SK-N-MC (cell line): ENCODE measurements around the gene LDAF1.
"Not testable (repeated sequence)": the region's sequence is repeated elsewhere in the genome, so short reads cannot be mapped to it uniquely, and the experiment has no call there.

ENCODE experiments used
- DNase-seq: peaks from one replicate; pipeline ENCODE4 v3.0.0-alpha.2; 2011; ENCODE audit warnings: low read depth, low spot score
- H3K27ac ChIP-seq: fragments of 200-600 bp; sonication (generic); 2 replicates; pipeline ENCODE4 v1.5.1; 2016; ENCODE audit warnings: mixed run types
- H3K36me3 ChIP-seq: fragments of 200-600 bp; sonication (generic); 2 replicates; pipeline ENCODE4 v1.6.1; 2017; ENCODE audit warnings: antibody characterized with exemption, low read length, mixed read lengths; ENCODE audit not compliant: insufficient read depth
- H3K4me3 ChIP-seq: fragments of 200-600 bp; sonication (generic); 2 replicates; pipeline ENCODE4 v1.5.1; 2016
- H3K9ac ChIP-seq: fragments of 200-600 bp; sonication (generic); 2 replicates; pipeline ENCODE4 v1.8.0; 2017; ENCODE audit warnings: mixed run types, mixed read lengths; ENCODE audit not compliant: insufficient read length
- H3K9me3 ChIP-seq: fragments of 200-600 bp; sonication (generic); 2 replicates; pipeline ENCODE4 v1.6.1; 2017; ENCODE audit warnings: low read depth, mild to moderate bottlenecking, antibody characterized with exemption, low read length, moderate library complexity, mixed read lengths
- EZH2 ChIP-seq: fragments of 200-600 bp; sonication (generic); IDR thresholded peaks from one replicate; pipeline ENCODE4 v1.6.1; 2017; ENCODE audit warnings: antibody characterized with exemption
- FOXP2 ChIP-seq: optimal IDR thresholded peaks from 2 replicates; pipeline ENCODE3; 2011; ENCODE audit warnings: mild to moderate bottlenecking, moderate library complexity; ENCODE audit not compliant: insufficient read depth; ENCODE audit errors: extremely low read length, control extremely low read depth
- POLR2AphosphoS5 ChIP-seq: IDR thresholded peaks from 2 replicates; pipeline ENCODE4 v1.6.1; 2012; ENCODE audit warnings: mild to moderate bottlenecking, low read depth, low read length, borderline replicate concordance

Gene LDAF1

DNA sequence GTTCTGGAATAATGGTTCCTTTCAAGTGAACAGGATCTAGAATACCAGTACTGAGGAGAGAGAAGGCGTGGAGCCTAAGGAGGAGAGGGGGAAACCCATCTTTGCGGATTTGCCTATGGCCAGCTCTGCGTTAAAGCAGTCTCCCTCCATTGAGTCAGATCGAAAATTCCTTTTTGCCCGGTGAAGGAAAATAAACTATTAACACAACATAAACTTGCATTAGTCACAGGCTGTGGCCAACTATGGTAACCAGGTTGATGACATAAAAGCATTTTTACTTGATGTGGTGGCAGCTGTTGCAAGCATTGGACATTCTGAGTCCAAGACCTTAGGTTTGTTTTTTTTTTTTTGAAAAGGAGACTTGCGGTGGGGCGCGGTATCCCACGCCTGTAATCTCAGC is 8.9 kb downstream of the LDAF1 start:
- Histone ChIP-seq H3K4me3 (no peak overlapping the region), H3K9ac (no peak overlapping the region), H3K27ac (no peak overlapping the region), H3K9me3 (no peaks in the 10 kb centered on the region), H3K36me3 (no peaks in the 10 kb centered on the region)
- no peak for TF ChIP-seq FOXP2
- TF ChIP-seq POLR2AphosphoS5: no peak
- no peak for TF ChIP-seq EZH2
- no peak for DNase-seq

DNA sequence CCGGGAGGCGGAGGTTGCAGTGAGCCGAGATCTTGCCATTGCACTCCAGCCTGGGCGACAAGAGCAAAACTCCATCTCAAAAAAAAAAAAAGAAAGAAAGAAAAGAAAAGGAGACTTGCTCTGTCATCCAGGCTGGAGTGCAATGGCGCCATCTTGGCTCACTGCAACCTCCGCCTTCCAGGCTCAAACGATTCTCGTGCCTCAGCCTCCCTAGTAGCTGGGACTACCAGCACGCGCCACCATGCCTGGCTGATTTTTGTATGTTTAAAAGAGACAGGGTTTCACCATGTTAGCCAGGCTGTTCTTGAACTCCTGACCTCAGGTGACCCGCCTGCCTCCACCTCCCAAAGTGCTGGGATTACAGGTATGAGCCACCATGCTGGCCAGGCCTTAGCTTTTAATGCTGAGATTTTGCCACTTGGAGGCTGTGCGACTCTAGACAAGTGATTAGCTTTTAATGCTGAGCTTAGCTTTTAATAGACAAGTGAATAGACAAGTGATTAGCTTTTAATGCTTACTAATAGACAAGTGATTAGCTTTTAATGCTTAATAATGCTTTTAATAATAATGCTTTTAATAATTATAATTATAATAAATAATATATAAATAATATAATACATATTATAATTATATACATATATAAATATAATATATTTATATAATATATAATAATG is 9.6 kb downstream of the LDAF1 start:
- Histone ChIP-seq H3K9me3 (no peaks in the 10 kb centered on the region), H3K36me3 (no peaks in the 10 kb centered on the region), H3K4me3 (no peak overlapping the region), H3K27ac (no peak overlapping the region), H3K9ac (no peak overlapping the region)
- TF ChIP-seq POLR2AphosphoS5 (no peak), EZH2 (no peak), FOXP2 (no peak)
- no peak for DNase-seq

- DNase-seq: no peak
- Histone ChIP-seq H3K27ac (no peak overlapping the region), H3K4me3 (no peak overlapping the region), H3K36me3 (no peaks in the 10 kb centered on the region), H3K9ac (no peak overlapping the region), H3K9me3 (no peaks in the 10 kb centered on the region)
- TF ChIP-seq FOXP2 (no peak), POLR2AphosphoS5 (no peak), EZH2 (no peak)
These were observed 10.9 kb downstream of the LDAF1 start for GRCh38 chr16:21169249-21169981.

DNA sequence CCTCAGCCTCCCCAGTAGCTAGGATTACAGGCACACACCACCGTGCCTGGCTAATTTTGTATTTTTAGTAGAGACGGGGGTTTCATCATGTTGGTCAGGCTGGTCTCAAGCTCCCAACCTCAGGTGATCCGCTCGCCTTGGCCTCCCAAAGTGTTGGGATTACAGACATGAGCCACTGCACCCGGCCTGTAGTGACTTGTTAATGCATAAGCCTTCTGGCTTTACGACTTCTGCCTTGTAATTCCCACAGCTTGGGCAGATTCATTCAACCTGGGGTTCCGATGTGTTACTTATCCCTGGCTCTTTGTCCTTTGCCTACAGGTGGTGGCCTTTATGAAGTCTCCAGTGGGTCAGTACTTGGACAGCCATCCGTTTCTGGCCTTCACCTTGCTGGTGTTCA is 11.6 kb downstream of the LDAF1 start:
- H3K27ac ChIP-seq, H3K36me3 ChIP-seq, H3K9me3 ChIP-seq, DNase-seq, H3K9ac ChIP-seq, H3K4me3 ChIP-seq: not testable (repeated sequence)

GRCh38 chr16:21172650-21173049 is 14.2 kb downstream of the LDAF1 start:
- Histone ChIP-seq H3K9me3 (no peaks in the 10 kb centered on the region), H3K9ac (no peak overlapping the region), H3K36me3 (no peaks in the 10 kb centered on the region), H3K4me3 (no peak overlapping the region), H3K27ac (no peak overlapping the region)
- TF ChIP-seq EZH2 (no peak), POLR2AphosphoS5 (no peak), FOXP2 (no peak)
- DNase-seq: no peak

DNA sequence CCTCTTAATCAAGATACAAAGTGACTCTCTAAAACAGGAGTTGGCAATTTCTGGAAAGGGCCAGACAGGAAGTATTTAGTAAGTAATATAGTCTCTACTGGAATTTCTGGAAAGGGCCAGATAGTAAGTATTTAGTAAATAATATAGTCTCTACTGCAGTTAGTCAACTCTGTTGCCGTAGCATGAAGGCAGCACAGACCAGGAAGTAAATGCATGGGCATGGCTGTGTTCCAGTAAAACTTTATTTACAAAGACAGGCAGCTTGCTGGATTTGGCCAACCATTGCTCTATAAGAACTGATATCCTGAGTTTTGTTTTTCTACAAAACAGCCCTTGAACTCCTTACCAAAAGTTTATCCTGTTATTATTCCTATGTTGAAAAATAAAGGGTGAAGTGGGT is 16.9 kb downstream of the LDAF1 start:
- Histone ChIP-seq H3K36me3 (no peaks in the 10 kb centered on the region), H3K9ac (no peak overlapping the region), H3K9me3 (no peaks in the 10 kb centered on the region), H3K27ac (no peak overlapping the region), H3K4me3 (no peak overlapping the region)
- TF ChIP-seq EZH2: no peak
- TF ChIP-seq POLR2AphosphoS5: no peak
- TF ChIP-seq FOXP2: no peak
- no peak for DNase-seq

- H3K9me3 ChIP-seq: no peaks in the 10 kb centered on the region
- H3K4me3 ChIP-seq: no peak overlapping the region
- no peak overlapping the region for H3K9ac ChIP-seq
- H3K36me3 ChIP-seq: no peaks in the 10 kb centered on the region
- H3K27ac ChIP-seq: no peak overlapping the region
- no peak for TF ChIP-seq POLR2AphosphoS5
- TF ChIP-seq EZH2: no peak
- no peak for TF ChIP-seq FOXP2
- DNase-seq: no peak
These were observed 20.9 kb downstream of the LDAF1 start for GRCh38 chr16:21179126-21179982.

DNA sequence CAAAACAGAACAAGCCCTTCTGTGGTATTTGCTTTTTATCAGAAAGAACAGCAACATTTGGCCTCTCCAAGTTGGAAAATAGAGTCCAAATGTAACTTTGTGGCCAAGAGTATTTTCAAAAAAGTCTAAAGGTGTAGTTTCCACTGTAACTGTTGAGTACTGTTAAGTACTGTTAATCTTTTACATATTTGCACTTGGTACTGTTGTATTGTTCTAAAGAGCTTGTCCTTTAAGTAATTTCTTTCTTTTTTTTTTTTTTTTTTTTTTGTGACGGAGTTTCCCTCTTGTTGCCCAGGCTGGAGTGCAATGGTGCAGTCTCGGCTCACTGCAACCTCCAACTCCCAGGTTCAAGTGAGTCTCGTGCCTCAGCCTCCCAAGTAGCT is 21.5 kb downstream of the LDAF1 start:
- no peaks in the 10 kb centered on the region for H3K36me3 ChIP-seq
- H3K4me3 ChIP-seq: no peak overlapping the region
- DNase-seq: no peak
- H3K9ac ChIP-seq: no peak overlapping the region
- no peaks in the 10 kb centered on the region for H3K9me3 ChIP-seq
- TF ChIP-seq FOXP2: no peak
- TF ChIP-seq EZH2: no peak
- no peak for TF ChIP-seq POLR2AphosphoS5
- H3K27ac ChIP-seq: no peak overlapping the region

DNA sequence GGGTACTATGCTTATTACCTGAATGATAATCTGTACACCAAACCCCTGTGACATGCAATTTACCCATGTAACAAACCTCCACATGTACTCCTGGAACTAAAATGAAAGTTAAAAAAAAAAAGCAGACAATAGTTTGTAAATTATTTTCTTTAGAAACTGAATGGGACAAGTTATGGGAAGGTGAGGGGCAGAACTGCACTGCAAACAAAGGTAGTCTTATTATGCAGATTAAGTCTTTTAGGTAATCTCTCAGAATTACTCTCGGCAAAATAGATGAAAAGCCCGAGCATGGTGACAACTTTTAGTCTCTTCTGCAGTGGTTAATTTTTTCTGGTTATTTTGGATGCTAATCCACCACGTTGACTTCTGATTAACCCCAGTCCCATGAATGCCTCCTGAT is 25.5 kb downstream of the LDAF1 start:
- no peak overlapping the region for H3K9ac ChIP-seq

More for the DNA sequence above, 25.5 kb downstream of the LDAF1 start:
- no peak overlapping the region for H3K27ac ChIP-seq
- no peak for DNase-seq
- H3K9me3 ChIP-seq: no peaks in the 10 kb centered on the region
- no peaks in the 10 kb centered on the region for H3K36me3 ChIP-seq
- TF ChIP-seq FOXP2 (no peak), EZH2 (no peak), POLR2AphosphoS5 (no peak)
- no peak overlapping the region for H3K4me3 ChIP-seq
